ENCODE data around the gene PAPPA. TPM values are rescaled to one million over a fixed set of nuclear protein-coding genes. Genes with fewer than 3 reads are reported as not detected.

Gene PAPPA
- total RNA-seq, 1 experiment from 2014 or later = 0.22 TPM

DNA sequence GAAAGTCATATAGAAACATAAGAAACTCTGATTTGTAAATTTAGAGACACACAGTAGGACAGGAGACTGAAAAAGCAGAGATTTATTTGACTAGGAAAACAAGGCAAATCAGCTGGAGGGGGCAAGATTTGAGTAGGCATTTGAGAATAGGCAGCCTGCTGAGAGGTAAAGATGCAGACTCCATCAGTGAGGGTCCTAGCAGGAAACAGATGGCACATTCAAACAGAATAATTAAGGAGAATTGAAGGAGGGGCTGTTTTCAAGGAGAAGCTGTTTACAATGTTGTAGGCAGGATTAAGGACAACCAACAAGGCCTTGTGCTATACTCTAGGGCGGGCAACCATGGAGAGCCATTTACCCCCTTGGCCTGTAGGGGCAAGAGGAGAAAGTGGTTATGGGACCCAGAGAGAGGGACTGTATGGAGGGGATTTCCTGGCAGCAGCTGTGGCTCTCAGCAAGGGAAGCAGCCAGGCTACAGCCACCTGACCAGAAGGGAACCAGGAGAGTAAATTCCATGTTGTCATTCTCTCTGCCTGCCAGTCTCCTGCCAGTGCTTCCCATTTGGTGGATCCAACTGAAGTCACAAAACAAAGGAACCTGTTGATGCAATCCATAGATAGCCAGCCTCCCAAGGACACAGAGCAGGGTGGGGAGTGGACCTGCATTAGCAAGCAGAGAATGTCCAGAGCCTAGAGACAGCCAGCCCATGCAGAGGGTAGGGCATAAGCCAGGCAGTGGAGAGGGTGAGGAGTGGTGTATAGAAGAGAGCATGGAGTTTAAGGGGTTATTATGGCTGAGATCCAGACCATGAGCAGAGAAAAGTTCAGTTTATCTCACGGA lies 38.2 kb downstream of the PAPPA start:
- no peak for TF ChIP-seq JUN (CRISPR knock-in tag; IDR thresholded peaks at IDR 0.05)
- TF ChIP-seq ETV6 (CRISPR knock-in tag; IDR thresholded peaks at IDR 0.05) = no peak
- TF ChIP-seq HMGA2 (CRISPR knock-in tag; IDR thresholded peaks at IDR 0.05) = no peak
- TF ChIP-seq NFATC4 (CRISPR knock-in tag; IDR thresholded peaks at IDR 0.05) = no peak
- TF ChIP-seq CREB1 (CRISPR knock-in tag; IDR thresholded peaks at IDR 0.05) = no peak
- TF ChIP-seq, protein P1, sequence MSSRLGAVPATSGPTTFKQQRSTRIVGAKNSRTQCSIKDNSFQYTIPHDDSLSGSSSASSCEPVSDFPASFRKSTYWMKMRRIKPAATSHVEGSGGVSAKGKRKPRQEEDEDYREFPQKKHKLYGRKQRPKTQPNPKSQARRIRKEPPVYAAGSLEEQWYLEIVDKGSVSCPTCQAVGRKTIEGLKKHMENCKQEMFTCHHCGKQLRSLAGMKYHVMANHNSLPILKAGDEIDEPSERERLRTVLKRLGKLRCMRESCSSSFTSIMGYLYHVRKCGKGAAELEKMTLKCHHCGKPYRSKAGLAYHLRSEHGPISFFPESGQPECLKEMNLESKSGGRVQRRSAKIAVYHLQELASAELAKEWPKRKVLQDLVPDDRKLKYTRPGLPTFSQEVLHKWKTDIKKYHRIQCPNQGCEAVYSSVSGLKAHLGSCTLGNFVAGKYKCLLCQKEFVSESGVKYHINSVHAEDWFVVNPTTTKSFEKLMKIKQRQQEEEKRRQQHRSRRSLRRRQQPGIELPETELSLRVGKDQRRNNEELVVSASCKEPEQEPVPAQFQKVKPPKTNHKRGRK (CRISPR knock-in tag; IDR thresholded peaks at IDR 0.05; ENCODE audit: borderline replicate concordance) = no peak
- no peak for TF ChIP-seq ZBTB21 (CRISPR knock-in tag; IDR thresholded peaks at IDR 0.05; ENCODE audit: borderline replicate concordance)
- TF ChIP-seq MYBL2 (CRISPR knock-in tag; IDR thresholded peaks at IDR 0.05) = no peak
- TF ChIP-seq ZNF416 (CRISPR knock-in tag; IDR thresholded peaks at IDR 0.05) = no peak
- TF ChIP-seq, protein P2, sequence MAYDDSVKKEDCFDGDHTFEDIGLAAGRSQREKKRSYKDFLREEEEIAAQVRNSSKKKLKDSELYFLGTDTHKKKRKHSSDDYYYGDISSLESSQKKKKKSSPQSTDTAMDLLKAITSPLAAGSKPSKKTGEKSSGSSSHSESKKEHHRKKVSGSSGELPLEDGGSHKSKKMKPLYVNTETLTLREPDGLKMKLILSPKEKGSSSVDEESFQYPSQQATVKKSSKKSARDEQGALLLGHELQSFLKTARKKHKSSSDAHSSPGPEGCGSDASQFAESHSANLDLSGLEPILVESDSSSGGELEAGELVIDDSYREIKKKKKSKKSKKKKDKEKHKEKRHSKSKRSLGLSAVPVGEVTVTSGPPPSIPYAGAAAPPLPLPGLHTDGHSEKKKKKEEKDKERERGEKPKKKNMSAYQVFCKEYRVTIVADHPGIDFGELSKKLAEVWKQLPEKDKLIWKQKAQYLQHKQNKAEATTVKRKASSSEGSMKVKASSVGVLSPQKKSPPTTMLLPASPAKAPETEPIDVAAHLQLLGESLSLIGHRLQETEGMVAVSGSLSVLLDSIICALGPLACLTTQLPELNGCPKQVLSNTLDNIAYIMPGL (CRISPR knock-in tag; IDR thresholded peaks at IDR 0.05) = no peak
- TF ChIP-seq KAT7 (CRISPR knock-in tag; IDR thresholded peaks at IDR 0.05; ENCODE audit: borderline replicate concordance) = no peak
- TF ChIP-seq, protein P3, sequence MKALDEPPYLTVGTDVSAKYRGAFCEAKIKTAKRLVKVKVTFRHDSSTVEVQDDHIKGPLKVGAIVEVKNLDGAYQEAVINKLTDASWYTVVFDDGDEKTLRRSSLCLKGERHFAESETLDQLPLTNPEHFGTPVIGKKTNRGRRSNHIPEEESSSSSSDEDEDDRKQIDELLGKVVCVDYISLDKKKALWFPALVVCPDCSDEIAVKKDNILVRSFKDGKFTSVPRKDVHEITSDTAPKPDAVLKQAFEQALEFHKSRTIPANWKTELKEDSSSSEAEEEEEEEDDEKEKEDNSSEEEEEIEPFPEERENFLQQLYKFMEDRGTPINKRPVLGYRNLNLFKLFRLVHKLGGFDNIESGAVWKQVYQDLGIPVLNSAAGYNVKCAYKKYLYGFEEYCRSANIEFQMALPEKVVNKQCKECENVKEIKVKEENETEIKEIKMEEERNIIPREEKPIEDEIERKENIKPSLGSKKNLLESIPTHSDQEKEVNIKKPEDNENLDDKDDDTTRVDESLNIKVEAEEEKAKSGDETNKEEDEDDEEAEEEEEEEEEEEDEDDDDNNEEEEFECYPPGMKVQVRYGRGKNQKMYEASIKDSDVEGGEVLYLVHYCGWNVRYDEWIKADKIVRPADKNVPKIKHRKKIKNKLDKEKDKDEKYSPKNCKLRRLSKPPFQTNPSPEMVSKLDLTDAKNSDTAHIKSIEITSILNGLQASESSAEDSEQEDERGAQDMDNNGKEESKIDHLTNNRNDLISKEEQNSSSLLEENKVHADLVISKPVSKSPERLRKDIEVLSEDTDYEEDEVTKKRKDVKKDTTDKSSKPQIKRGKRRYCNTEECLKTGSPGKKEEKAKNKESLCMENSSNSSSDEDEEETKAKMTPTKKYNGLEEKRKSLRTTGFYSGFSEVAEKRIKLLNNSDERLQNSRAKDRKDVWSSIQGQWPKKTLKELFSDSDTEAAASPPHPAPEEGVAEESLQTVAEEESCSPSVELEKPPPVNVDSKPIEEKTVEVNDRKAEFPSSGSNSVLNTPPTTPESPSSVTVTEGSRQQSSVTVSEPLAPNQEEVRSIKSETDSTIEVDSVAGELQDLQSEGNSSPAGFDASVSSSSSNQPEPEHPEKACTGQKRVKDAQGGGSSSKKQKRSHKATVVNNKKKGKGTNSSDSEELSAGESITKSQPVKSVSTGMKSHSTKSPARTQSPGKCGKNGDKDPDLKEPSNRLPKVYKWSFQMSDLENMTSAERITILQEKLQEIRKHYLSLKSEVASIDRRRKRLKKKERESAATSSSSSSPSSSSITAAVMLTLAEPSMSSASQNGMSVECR (CRISPR knock-in tag; IDR thresholded peaks at IDR 0.05; ENCODE audit: borderline replicate concordance) = no peak
- TF ChIP-seq ZNF396 (CRISPR knock-in tag; IDR thresholded peaks at IDR 0.05; ENCODE audit: borderline replicate concordance) = no peak
- TF ChIP-seq ZNF423 (CRISPR knock-in tag; IDR thresholded peaks at IDR 0.05) = no peak
- TF ChIP-seq FOXJ3 (CRISPR knock-in tag; IDR thresholded peaks at IDR 0.05; ENCODE audit: borderline replicate concordance) = no peak
- TF ChIP-seq, protein P4, sequence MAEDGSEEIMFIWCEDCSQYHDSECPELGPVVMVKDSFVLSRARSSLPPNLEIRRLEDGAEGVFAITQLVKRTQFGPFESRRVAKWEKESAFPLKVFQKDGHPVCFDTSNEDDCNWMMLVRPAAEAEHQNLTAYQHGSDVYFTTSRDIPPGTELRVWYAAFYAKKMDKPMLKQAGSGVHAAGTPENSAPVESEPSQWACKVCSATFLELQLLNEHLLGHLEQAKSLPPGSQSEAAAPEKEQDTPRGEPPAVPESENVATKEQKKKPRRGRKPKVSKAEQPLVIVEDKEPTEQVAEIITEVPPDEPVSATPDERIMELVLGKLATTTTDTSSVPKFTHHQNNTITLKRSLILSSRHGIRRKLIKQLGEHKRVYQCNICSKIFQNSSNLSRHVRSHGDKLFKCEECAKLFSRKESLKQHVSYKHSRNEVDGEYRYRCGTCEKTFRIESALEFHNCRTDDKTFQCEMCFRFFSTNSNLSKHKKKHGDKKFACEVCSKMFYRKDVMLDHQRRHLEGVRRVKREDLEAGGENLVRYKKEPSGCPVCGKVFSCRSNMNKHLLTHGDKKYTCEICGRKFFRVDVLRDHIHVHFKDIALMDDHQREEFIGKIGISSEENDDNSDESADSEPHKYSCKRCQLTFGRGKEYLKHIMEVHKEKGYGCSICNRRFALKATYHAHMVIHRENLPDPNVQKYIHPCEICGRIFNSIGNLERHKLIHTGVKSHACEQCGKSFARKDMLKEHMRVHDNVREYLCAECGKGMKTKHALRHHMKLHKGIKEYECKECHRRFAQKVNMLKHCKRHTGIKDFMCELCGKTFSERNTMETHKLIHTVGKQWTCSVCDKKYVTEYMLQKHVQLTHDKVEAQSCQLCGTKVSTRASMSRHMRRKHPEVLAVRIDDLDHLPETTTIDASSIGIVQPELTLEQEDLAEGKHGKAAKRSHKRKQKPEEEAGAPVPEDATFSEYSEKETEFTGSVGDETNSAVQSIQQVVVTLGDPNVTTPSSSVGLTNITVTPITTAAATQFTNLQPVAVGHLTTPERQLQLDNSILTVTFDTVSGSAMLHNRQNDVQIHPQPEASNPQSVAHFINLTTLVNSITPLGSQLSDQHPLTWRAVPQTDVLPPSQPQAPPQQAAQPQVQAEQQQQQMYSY (CRISPR knock-in tag; IDR thresholded peaks at IDR 0.05) = no peak
- TF ChIP-seq, protein P5, sequence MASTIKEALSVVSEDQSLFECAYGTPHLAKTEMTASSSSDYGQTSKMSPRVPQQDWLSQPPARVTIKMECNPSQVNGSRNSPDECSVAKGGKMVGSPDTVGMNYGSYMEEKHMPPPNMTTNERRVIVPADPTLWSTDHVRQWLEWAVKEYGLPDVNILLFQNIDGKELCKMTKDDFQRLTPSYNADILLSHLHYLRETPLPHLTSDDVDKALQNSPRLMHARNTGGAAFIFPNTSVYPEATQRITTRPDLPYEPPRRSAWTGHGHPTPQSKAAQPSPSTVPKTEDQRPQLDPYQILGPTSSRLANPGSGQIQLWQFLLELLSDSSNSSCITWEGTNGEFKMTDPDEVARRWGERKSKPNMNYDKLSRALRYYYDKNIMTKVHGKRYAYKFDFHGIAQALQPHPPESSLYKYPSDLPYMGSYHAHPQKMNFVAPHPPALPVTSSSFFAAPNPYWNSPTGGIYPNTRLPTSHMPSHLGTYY (CRISPR knock-in tag; IDR thresholded peaks at IDR 0.05) = no peak
- TF ChIP-seq, protein P6, sequence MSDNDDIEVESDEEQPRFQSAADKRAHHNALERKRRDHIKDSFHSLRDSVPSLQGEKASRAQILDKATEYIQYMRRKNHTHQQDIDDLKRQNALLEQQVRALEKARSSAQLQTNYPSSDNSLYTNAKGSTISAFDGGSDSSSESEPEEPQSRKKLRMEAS (CRISPR knock-in tag; IDR thresholded peaks at IDR 0.05) = no peak
- TF ChIP-seq ESRRA (CRISPR knock-in tag; IDR thresholded peaks at IDR 0.05; ENCODE audit: borderline replicate concordance) = no peak
- no peak for TF ChIP-seq ZNF138 (CRISPR knock-in tag; conservative IDR thresholded peaks at IDR 0.05)
- ATAC-seq (peak; percentile 98), DNase-seq (ENCODE audit: low spot score) (peak; percentile 28)
- ChIA-PET POLR2A (no interaction called here), CTCF (no interaction called here)
- Mint-ChIP-seq H3K4me3 (no peak overlapping the region), H3K27me3 (ENCODE audit: low read depth) (peaks cover 12% of the 10 kb centered on the region), H3K4me1 (peaks cover 7% of the 10 kb centered on the region), H3K9me3 (no peaks in the 10 kb centered on the region), H3K27ac (no peak overlapping the region), H3K36me3 (no peaks in the 10 kb centered on the region)

Data from WTC11 (cell line).